ENCODE data around the gene ZNHIT1.

The ZNHIT1 gene

DNA sequence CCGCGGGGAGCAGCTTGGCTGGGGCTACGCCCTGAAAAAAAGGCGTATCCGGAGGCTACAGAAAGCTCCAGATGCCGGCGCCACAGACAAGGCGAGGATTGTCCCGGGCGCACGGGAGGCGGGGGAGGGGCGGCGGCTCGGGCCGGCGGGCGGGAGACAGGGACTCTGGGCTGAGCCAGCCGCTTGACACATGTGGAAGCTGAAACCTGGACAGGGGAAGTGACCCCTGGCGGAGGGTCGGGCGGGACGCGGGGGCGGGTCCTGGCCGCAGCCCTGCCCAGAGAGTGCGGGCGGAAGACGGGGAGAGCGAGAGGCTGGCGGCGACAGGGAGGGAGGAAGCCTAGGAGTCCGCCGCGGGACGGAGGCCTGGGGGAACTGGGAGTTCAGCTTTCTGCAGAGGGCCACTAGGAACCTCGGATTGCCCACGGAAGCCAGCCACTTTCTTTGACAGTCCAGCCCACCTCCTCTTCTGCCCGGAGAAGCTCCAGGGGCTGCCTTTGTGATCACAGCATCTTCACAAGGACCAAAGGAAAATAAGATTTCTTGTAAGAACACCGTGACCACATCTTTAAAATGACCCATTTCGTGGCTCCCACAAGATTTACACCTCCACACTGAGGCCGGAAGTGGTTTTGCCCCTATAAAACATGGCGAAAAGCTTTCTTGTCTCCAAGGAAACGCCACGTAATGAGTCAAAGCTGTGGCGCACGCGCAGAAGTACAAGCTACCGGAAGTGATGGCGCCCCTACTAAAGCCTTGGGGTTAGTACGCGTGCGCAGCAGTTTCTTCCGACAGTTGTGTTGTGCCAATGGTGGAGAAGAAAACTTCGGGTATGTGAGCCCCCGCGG lies at the start of gene ZNHIT1, which contains the start of gene PLOD3:
Gene ZNHIT1 (plus strand): TSS at position 778 of the 848 bp plus-strand sequence. CDS start 31 bp downstream, at position 809.
Gene PLOD3 (minus strand): TSS at position 194 of the 848 bp plus-strand sequence. CDS start 307 bp downstream, outside the sequence.
- DNase-seq (ENCODE audit: low spot score), result peak; percentile 100

DNA sequence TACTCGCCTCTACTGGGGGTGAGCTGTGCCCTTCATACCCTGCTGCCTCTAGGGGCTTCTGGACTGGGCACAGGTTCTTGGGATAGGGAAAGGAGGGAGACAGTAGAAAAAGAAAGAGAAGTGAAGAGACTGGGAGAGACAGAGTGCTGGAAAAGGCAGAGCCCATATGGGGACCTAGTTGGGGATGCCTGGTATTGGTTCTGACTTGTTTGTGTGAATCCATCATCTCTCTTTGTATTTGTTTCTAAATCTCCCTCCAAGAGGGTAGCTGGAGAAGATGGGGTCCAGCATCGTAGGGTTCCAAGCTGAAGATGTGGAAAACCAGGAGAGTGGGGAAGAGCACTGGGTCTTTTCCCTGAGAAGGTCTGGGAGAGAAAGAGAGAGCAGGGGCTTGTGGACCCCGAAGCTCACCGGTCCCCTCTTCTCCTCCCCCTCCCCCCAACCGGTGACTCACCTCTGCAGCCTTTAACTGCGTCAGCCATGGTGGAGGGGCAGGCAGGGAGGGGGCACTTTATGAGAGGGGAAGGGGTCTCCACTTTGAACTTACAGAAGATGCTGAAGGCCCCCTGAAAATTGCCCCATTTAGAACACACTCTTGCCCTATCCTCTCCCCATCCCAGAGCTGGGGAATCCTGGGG lies 49.4 kb upstream of the ZNHIT1 start:
- DNase-seq (ENCODE audit: low spot score), result no peak

DNA sequence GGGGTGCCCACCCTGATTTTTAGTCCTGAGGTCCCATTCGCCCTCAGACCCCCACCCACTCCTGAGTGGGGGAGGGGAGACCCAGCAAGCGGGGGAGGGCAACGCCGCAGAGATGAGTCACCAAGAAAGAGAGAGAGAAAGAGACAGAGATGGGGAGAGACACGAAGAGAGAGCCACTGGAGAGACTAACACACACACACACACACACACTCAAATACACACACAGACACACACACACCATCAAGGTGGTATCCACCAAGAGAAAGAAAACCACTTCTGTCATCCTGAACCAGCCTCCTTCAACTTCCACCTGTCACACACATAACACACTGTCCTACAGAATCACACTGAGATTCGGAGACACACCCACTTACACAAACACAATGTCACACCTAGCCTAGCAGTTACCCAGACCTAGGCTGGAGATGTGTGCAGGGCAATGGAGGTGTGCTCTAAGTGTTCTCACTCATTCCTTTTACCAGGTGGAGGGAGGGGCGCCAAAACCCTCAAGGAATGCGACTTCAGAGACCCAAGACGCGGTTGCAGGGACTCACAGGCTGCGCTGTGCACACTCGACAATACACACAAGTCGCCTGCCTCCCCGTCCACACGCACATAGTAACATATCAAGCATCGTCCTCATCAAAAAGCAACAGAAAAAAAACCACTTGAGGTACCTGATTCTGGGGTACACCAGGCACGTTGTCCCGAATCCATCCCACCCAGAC lies 48.7 kb upstream of the ZNHIT1 start:
- DNase-seq (ENCODE audit: low spot score), result no peak

DNA sequence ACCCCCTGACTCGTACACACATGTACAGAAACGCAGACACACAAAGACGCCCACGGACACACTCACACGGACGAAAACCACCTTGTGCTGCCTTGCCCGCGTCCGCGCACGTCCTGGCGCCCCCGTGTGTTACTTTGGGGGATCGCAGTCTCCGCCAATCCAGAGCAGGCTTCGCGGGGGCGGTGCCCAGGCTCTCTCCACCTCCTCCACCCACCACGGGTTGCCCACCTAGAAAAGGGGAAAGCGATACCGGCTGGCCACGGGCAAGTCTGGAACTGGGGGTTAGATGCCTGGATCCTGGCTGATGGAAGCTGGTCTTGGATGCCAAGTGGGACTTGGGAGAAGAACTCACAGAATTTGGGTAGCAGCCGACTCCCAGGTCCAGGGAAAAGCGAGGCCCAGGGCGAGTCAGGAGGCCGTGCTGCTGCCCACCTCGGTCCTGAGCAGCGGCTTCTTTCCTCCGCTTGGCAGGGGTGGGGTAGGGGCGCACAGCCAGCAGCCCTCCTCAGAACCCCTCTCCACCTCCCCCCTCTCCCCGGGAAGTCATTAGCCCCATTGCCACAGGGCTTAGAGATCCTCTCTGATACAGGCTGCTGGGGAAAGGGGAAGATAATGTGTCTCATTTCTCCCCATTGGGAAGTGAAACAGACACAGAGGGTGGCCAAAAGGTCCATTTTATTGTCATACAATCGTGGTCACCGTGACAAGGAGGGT lies 48.0 kb upstream of the ZNHIT1 start:
- DNase-seq (ENCODE audit: low spot score), result peak; percentile 89

DNA sequence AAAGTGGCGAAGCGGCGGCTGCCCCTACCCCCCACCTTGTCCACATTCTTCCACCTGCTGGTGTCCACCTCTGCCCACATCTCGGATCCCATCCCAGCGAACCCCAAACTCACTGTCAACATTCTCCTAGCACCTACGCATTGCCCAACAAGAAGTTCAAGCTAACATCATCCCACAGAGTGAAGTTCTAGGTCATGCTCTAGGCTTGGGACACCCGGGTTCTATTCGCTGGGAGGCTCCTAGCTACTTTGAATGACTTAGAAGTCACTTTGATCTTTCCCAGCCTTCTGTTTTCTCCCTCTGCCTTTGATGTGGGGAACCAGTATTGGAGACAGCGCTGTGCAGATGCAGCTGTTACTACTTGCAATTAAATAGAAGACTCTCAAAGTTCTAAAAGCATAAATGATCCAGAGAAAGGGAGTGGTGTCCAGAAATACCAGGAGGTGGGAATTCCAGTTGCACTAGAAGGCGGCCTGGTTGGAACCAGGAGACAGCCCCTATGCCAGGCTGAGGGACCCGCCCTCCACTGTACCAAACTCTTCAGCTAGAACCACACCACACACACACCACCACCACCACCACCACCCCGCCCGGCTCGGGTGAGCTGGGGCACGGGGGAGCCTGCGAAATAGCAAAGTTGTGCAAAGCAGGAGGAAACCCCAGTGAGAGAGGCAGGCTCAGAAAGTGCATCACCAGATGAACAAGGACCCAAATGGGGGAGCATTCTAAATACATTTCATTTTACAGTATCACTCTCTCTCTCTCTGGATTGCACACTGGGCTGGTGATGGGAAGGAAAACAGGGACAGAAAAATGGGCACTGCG lies 47.1 kb upstream of the ZNHIT1 start:
- no peak for DNase-seq (ENCODE audit: low spot score)

DNA sequence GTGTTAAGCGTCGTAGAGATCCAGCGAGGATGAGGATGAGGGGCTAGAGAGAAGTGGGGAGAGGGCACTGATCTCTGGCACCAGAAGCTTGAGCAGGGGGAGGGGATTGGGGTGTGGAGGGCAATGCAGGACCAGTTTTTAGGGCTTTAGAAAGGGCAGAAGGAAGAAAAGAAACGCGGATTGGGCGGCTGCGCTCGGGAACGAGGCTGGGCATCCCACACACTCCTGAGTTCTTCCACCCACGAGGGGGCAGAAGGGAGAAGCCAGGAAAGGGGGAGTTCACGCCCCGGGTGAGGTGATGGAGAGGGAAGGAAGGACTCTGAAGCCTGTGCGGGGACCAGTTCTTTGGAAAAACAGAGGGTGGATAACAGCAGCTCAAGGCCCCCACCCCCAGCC lies 46.5 kb upstream of the ZNHIT1 start:
- no peak for DNase-seq (ENCODE audit: low spot score)

DNA sequence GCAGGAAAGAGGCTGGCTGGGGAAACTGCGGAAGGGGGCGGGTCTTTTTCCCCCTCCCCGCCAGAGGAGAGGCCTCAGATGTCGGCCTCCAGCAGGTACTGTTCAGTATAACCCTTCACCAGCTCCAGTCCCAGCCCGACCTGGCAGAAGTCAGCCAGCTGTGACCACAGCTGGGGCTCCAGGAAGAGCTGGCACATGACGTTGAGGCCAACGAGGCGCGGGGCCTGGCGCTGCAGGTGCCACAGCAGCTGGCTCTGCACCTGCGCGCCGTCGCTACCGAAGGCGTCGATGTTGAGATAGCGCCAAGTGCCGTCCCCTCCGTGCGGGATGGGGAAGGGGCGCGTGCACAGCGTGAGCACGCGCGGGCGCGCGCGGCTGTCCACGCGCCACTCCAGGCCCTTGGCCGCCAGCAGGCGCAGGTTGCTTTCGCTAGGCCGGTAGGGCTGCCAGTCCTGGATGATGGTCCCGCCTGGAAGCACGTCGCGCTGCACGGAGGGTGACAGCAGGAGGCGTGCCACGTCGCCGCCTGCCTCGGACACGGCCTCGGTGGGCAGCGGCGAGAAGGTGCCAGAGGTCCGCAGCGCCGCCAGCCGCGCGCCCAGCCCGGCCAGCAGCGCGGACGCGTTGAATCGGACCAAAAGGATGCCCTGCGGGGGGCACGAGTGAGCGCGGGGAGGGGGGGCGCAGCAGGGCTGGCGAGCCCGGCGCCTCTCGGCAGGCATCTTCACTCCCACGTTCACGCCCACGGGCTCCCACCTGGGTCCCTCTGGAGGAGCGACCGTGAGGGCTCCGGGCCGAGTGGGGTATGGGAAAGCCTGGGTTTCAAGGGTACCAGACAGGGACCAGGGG lies 45.7 kb upstream of the ZNHIT1 start:
- DNase-seq (ENCODE audit: low spot score), result peak; percentile 85

DNA sequence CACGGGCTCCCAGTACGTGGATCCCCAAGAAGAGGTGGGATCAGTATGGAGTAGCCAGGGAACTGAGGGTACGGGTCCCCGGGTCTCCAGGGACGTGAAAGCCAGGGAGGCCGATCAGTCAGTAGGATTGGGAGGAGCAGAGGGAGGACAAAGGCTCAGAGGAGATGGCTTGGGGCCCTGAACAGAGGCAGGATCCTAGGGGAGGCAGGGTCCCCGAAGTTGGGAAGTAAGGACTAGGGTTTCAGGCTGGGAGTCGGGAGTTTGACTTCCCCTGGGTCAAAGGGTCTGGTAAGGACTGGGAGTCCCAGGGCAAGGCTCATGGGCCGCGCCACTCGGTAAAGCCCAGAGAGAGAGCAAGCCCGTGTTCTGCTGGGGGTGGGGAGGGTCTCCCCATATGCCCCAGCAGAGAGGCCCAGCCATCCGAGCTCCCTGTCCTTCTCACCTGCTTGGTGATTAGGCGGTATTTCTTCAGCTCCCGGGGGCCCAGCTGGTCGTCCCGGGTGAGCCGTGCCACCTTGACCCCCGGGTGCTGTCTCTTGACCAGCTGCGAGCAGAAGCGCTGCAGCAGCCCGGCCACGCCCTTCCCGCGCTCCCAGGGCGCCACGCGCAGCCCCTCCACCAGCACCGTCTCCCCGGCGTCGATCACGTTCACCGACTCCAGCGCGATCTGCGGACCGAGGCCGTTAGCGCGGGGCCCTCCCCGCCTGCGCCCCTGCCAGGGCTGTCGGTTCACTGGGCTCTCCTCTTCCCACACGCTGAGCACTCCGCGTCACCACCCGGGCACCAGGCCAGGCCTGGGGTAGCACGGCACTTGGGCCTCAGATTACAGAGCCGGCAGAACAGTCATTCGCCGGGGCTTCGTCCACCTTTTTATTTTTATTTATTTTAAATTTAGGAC lies 44.9 kb upstream of the ZNHIT1 start:
- no peak for DNase-seq (ENCODE audit: low spot score)

DNA sequence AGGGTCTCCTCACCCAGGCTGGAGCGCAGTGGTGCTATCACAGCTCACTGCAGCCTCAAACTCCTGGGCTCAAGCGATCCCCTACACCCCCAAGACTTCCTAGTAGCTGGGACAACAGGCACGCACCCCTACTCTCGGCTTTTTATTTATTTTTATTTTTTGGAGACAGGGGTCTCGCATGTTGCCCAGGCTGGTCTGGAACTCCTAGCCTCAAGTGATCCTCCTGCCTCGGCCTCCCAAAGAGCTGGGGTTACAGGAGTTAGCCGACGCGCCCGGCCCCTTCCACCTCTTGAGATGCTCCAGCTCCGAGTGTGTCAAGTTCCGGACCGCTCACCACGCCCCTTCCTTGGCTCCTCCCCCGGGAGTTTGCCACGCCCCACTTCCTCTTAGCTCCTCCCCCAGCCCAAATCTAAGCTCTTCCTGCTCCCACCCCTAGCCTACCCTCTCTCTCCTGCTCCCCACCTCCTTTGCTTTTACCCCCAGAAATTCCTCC lies 44.2 kb upstream of the ZNHIT1 start:
- peak; percentile 76 for DNase-seq (ENCODE audit: low spot score)

DNA sequence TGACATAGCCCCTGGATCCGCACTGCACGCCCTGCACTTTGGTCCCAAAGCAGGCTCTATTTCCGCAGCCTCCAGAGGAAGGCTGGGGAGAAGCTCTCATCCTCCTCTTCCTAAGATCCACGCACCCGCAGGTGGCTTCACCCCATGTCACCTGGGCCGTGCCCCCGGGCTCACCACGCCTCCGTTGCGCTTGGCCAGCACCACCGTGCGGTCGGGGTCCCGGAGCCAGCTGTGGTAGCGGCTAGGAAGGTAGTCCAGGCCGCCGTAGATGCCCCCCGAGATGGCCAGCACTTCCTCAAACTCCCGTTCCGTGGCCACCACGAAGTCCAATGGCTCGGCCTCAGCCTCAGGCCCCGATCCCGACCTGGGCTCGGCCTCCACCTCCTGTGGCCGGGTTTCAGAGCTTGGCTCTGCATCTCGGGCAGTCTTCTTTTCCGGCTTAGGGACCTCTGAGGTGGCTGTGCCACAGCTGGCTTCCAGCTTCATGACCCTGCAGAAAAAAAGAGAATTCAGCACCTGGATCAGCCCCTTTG lies 43.6 kb upstream of the ZNHIT1 start:
- peak; percentile 45 for DNase-seq (ENCODE audit: low spot score)

DNA sequence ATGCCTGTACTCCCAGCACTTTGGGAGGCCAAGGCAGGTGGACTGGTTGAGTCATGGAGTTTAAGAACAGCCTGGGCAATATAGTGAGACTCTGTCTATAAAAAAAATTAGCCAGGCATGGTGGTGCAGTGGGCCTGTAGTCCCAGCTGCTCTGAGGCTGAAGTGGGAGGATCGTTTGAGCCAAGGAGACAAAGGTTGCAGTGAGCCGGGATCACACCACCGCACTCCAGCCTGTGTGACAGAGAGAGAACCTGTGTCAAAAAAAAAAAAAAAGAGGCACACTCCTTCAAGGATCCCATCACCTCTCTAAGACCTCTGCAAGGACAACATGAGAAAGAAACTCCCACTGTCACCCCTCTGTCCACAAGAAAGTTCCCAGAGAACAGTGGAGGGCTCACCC lies 42.3 kb upstream of the ZNHIT1 start:
- DNase-seq (ENCODE audit: low spot score), result no peak

DNA sequence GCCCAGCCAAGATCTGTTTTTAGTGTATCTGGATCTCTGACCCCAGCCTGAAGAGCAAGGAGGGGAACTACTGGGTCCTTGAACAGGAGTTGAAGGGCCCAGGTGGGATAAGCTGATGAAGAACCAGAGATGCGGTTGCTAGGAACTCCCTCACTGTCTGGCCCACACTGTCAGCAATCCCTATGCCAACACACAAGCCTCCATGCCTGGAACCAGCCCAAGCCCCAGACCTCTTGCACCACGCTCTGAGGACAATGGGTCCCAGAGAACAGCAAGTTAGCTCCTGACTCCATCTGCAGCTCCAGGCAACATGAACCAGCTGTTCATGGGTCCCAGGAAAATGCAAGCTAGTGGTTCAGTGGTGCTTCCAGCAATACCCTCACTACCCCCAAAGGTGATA lies 40.3 kb upstream of the ZNHIT1 start:
- no peak for DNase-seq (ENCODE audit: low spot score)

DNA sequence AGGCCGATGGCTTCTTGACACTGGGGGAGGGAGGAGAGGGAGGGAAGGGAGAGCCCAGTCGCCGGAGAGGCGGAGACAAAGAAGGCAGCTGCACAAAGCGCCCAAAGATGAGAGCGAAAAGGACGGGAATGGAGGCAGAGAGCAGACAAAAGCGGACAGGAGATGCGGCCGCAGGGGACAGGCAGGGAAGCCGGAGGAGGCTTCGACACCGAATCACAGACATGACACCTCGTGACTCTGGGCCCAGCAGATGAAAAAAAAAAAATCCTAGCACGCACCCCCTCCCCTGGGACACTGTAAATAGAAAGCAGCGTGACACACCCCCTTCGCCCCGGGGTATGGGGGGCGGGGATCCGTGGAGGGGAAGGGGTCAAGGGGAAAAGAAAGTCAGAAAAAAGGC lies 38.8 kb upstream of the ZNHIT1 start:
- DNase-seq (ENCODE audit: low spot score), result no peak

DNA sequence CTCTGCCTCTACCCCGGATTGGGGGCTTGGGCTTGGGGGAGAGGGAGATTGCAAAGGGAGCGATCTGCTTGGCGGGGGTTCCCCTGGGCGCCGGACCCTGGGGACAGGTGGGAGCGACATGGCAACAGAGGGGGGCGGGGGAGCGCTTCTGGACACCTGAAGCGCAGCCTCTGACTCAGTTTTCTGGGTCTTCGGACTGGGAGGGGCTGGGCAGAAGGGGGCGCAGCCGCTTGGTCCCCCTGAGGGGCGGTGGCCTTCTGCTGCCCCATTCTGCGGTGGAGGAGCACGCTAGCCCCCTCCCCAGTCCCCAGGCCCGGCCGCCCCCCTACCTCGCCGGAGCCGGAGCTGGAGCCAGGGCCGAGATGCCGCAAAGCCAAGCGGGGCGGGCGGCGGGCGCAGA lies 38.3 kb upstream of the ZNHIT1 start:
- DNase-seq (ENCODE audit: low spot score), result no peak

DNA sequence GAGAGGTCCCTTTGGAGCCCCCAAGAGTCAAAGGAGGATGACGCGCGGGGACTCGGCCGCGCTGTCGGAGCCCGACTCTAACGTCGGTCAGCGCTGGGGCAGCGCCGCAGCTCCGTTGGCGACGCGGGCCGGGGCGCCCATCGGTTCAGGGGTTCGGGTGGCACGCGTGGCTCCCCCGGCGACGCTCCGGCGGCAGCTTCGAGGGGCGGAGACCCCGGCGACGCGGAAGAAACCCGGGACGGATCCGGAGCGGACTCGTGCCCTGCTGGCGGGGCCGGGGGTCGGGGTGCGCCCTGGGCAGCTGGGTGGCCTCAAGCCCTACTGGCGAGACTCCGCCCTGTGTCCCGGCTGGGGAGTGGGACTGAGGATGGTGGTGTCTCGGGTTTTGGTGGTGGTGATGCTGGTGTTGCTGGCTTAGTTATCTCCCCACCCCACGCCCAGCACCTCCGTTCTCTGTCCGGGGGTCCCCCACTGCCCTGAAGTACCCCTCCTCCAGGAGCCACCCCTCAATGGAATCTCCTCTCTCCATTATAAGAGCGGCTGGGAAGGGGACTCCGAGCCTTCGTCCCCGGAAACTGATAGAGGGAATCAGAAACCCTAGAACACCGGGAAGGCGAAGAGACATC lies 37.7 kb upstream of the ZNHIT1 start, which contains the start of gene NAT16:
Gene NAT16 (minus strand): TSS at position 164 of the 626 bp plus-strand sequence. CDS start 5,486 bp downstream, outside the sequence.
- no peak for DNase-seq (ENCODE audit: low spot score)

DNA sequence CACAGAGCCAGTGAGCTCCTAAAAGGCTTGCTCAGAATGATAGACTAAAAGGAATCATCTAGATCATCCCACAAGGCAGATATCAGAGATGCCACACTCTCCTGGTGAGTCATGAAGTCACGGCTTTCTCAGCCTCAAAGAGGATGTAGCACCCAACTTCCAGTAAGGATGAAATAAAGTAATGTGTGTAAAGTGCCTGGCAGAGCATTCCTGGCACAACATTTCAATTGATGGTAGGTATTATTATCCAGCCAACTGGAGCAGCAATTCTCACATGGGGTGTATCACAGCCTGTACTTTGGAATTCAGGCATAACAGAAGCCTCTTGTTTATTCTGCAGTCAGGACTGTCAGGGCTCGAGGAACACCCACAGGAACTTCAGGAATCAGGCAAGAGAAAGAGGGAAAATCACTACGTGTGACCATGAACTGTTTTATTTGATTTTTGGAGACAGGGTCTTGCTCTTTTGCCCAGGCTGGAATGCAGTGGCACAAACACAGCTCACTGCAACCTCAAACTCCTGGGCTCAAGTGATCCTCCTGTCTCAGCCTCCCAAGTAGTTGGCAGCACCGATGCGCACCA lies 32.6 kb upstream of the ZNHIT1 start:
- DNase-seq (ENCODE audit: low spot score), result no peak

DNA sequence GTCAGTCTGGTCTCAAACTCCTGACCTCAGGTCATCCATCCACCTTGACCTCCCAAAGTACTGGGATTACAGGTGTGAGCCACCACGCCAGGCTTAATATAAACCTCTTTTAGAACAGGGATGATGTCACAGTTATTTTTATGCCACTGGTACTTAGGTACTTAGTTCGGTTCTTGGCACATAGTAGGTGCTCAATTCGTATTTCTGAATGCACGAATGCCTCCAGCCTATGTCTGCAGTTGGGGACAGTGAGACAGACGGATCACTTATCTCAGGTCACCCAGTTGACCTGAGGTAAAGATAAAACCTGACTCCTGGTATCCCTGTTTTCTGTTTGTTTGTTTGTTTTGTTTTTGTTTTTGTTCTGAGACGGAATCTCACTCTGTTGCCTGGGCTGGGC lies 31.8 kb upstream of the ZNHIT1 start:
- no peak for DNase-seq (ENCODE audit: low spot score)
